Measurements from ENCODE around the gene ZNF831. TPM values are rescaled to one million over a fixed set of nuclear protein-coding genes. Genes with fewer than 3 reads are reported as not detected.

The ZNF831 gene
- total RNA-seq, 1 experiment from 2014 or later: 0.15 TPM

DNA sequence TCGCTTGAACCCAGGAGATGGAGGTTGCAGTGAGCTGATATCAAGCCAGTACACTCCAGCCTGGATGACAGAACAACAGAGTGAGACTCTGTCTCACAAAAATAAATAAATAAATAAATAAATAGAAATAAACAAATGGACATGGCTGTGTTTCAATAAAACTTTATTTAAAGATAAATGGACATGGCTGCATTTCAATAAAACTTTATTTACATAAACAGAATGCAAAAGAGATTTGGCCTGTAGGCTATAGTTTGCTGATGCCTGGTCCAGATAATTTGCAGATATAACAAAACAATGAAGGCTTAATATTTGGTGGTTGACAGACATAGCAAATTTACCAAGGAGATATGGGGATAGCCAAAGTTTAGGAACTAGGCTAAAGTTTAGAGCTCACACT lies 66.8 kb downstream of the ZNF831 start (continued):
- no peak for TF ChIP-seq EZH2 (IDR thresholded peaks at IDR 0.05)
- no peak for TF ChIP-seq RAD21 (IDR thresholded peaks at IDR 0.05; ENCODE audit: low read depth)
- TF ChIP-seq CBX3 (IDR thresholded peaks at IDR 0.05; ENCODE audit: low read depth): no peak
- no peak for TF ChIP-seq EGR1 (IDR thresholded peaks at IDR 0.05; ENCODE audit: low read depth)
- no peak for TF ChIP-seq SRF (IDR thresholded peaks at IDR 0.05; ENCODE audit: low read depth)
- TF ChIP-seq ATF3 (IDR thresholded peaks at IDR 0.05): no peak
- no peak for TF ChIP-seq POLR2A (IDR thresholded peaks at IDR 0.05; ENCODE audit: borderline replicate concordance, extremely low read depth, insufficient read depth, insufficient read length)
- TF ChIP-seq POLR2AphosphoS5 (IDR thresholded peaks at IDR 0.05; ENCODE audit: low read depth, low read length): no peak
- no peak for TF ChIP-seq ZFX (IDR thresholded peaks at IDR 0.05)
- no peak for TF ChIP-seq SP1 (IDR thresholded peaks at IDR 0.05; ENCODE audit: low read depth)
- TF ChIP-seq REST (IDR thresholded peaks at IDR 0.05; ENCODE audit: low read depth): no peak

DNA sequence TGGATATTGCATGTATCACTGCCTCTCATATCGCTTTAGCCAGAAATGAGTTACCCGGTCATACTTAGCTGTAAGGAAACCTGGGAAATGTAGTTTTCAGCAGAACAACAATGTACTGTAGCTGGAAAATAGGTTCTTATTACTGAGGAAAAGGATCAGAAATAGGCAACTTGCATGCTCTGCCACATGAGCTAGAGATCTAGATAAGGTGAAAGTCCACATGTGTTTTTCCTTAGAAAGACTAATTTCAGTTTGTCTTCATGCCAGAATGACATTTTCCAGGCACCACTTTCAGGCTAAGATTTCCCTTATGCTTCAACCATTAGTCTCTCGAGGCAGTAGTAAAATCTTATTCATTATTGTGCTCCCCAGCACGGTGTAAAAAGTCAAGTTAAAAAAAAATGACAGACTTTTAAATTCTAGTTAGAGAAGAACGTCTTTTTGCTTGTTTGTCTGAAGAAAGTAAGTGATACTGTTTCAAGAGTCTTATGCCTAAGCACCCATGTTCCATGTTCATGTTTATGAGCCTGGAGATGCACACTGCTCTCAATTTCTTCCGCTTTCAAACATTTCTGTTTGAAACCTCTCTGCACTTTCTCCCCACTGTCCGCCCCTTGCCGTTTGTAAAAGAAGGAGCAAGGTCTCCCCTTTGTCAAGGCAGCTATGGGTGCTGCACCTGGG lies 67.6 kb downstream of the ZNF831 start:
- Histone ChIP-seq H3K4me3 (replicated peaks in 1 of 2; ENCODE audit: low read depth in 1 of 2, low read length in 2 of 2) (no peak overlapping the region), H3K4me2 (ENCODE audit: low read length) (no peak overlapping the region), H3K27ac (ENCODE audit: low read depth, low read length) (no peak overlapping the region), H2AFZ (ENCODE audit: low read depth, low read length, poor library complexity, severe bottlenecking) (no peak overlapping the region), H3K36me3 (ENCODE audit: control insufficient read depth in 1 of 2, insufficient read depth in 2 of 2, low read length in 2 of 2) (no peaks in the 10 kb centered on the region; a peak in 1 of 4 replicates), H3K4me1 (ENCODE audit: control insufficient read depth in 1 of 2, insufficient read depth in 2 of 2, low read length in 2 of 2) (no peaks in the 10 kb centered on the region), H3K9ac (ENCODE audit: low read length) (no peak overlapping the region), H3K27me3 (ENCODE audit: insufficient read depth, low read length) (peaks cover 67% of the 10 kb centered on the region), H4K20me1 (ENCODE audit: insufficient read depth) (no peaks in the 10 kb centered on the region), H3K9me2 (ENCODE audit: insufficient read depth) (no peaks in the 10 kb centered on the region), H3K79me2 (ENCODE audit: insufficient read depth, low read length) (no peaks in the 10 kb centered on the region), H3K9me3 (ENCODE audit: control insufficient read depth in 1 of 2, insufficient read depth in 1 of 2, low read depth in 1 of 2, low read length in 2 of 2) (no peaks in the 10 kb centered on the region)
- no TSS peak for BruUV-seq (replicated peaks)
- ChIA-PET RAD21 (ENCODE audit: low non-redundant PET in 1 of 2, low total read pairs in 2 of 2, uncharacterized antibody in 2 of 2, unreplicated experiment in 2 of 2) (no interaction called here), POLR2A (no interaction called here), CTCF (interaction anchor here (1.1 kb wide), 1 partner anchor 8 kb away, joined by 5 read pairs; no protein-coding TSS in a partner anchor)
- DNase-seq (ENCODE audit: low read depth, low spot score): no peak
- intact Hi-C loops (cut with micrococcal nuclease): no loop called here
- no peak for ATAC-seq
- no peak for TF ChIP-seq POLR2A (IDR thresholded peaks at IDR 0.05; ENCODE audit: borderline replicate concordance, extremely low read depth, insufficient read depth, insufficient read length)
- TF ChIP-seq, protein P1, sequence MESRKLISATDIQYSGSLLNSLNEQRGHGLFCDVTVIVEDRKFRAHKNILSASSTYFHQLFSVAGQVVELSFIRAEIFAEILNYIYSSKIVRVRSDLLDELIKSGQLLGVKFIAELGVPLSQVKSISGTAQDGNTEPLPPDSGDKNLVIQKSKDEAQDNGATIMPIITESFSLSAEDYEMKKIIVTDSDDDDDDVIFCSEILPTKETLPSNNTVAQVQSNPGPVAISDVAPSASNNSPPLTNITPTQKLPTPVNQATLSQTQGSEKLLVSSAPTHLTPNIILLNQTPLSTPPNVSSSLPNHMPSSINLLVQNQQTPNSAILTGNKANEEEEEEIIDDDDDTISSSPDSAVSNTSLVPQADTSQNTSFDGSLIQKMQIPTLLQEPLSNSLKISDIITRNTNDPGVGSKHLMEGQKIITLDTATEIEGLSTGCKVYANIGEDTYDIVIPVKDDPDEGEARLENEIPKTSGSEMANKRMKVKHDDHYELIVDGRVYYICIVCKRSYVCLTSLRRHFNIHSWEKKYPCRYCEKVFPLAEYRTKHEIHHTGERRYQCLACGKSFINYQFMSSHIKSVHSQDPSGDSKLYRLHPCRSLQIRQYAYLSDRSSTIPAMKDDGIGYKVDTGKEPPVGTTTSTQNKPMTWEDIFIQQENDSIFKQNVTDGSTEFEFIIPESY (IDR thresholded peaks at IDR 0.05; ENCODE audit: extremely low read depth, insufficient replicate concordance, low read length): no peak
- TF ChIP-seq TCF7L2 (IDR thresholded peaks at IDR 0.05; ENCODE audit: borderline replicate concordance, extremely low read depth, insufficient read depth, insufficient read length): no peak
- TF ChIP-seq ZFX (IDR thresholded peaks at IDR 0.05): no peak
- no peak for TF ChIP-seq CEBPB (IDR thresholded peaks at IDR 0.05; ENCODE audit: low read depth)
- TF ChIP-seq SIN3A (IDR thresholded peaks at IDR 0.05; ENCODE audit: low read depth): no peak
- no peak for TF ChIP-seq EZH2 (IDR thresholded peaks at IDR 0.05)
- TF ChIP-seq REST (IDR thresholded peaks at IDR 0.05; ENCODE audit: low read depth): no peak
- no peak for TF ChIP-seq RAD21 (IDR thresholded peaks at IDR 0.05; ENCODE audit: low read depth)
- TF ChIP-seq JUND (IDR thresholded peaks at IDR 0.05): no peak
- no peak for TF ChIP-seq EGR1 (IDR thresholded peaks at IDR 0.05; ENCODE audit: low read depth)
